ENCODE data around the gene SIDT1.

GRCh38 chr3:113625834-113626233 lies 93.5 kb downstream of the SIDT1 start:
- TF ChIP-seq, protein P1, sequence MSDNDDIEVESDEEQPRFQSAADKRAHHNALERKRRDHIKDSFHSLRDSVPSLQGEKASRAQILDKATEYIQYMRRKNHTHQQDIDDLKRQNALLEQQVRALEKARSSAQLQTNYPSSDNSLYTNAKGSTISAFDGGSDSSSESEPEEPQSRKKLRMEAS (IDR thresholded peaks at IDR 0.05): no peak
- no peak for TF ChIP-seq EGR1 (IDR thresholded peaks at IDR 0.05; ENCODE audit: low read depth in 2 of 2)
- no peak for TF ChIP-seq JUND (IDR thresholded peaks at IDR 0.05)
- TF ChIP-seq, protein P2, sequence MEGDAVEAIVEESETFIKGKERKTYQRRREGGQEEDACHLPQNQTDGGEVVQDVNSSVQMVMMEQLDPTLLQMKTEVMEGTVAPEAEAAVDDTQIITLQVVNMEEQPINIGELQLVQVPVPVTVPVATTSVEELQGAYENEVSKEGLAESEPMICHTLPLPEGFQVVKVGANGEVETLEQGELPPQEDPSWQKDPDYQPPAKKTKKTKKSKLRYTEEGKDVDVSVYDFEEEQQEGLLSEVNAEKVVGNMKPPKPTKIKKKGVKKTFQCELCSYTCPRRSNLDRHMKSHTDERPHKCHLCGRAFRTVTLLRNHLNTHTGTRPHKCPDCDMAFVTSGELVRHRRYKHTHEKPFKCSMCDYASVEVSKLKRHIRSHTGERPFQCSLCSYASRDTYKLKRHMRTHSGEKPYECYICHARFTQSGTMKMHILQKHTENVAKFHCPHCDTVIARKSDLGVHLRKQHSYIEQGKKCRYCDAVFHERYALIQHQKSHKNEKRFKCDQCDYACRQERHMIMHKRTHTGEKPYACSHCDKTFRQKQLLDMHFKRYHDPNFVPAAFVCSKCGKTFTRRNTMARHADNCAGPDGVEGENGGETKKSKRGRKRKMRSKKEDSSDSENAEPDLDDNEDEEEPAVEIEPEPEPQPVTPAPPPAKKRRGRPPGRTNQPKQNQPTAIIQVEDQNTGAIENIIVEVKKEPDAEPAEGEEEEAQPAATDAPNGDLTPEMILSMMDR (IDR thresholded peaks at IDR 0.05; ENCODE audit: low read depth, low read length, missing input control): no peak
- TF ChIP-seq TAF1 (conservative IDR thresholded peaks at IDR 0.05): no peak
- TF ChIP-seq RAD21 (IDR thresholded peaks at IDR 0.05): no peak
- TF ChIP-seq ATF3 (IDR thresholded peaks at IDR 0.05): no peak
- TF ChIP-seq YY1 (IDR thresholded peaks at IDR 0.05): no peak
- TF ChIP-seq GABPA (IDR thresholded peaks at IDR 0.05 in 1 of 2, conservative IDR thresholded peaks at IDR 0.05 in 1 of 2): no peak
- no peak for TF ChIP-seq REST (IDR thresholded peaks at IDR 0.05)
- no peak for TF ChIP-seq HNF4A (conservative IDR thresholded peaks at IDR 0.05)
- TF ChIP-seq HNF4G (IDR thresholded peaks at IDR 0.05): no peak
- TF ChIP-seq, protein P3, sequence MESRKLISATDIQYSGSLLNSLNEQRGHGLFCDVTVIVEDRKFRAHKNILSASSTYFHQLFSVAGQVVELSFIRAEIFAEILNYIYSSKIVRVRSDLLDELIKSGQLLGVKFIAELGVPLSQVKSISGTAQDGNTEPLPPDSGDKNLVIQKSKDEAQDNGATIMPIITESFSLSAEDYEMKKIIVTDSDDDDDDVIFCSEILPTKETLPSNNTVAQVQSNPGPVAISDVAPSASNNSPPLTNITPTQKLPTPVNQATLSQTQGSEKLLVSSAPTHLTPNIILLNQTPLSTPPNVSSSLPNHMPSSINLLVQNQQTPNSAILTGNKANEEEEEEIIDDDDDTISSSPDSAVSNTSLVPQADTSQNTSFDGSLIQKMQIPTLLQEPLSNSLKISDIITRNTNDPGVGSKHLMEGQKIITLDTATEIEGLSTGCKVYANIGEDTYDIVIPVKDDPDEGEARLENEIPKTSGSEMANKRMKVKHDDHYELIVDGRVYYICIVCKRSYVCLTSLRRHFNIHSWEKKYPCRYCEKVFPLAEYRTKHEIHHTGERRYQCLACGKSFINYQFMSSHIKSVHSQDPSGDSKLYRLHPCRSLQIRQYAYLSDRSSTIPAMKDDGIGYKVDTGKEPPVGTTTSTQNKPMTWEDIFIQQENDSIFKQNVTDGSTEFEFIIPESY (IDR thresholded peaks at IDR 0.05): no peak
- no peak for TF ChIP-seq RXRA (IDR thresholded peaks at IDR 0.05)

Measured in liver (tissue), 3 donors.